ENCODE data around the gene LHFPL2. TPM values are rescaled to one million over a fixed set of nuclear protein-coding genes. Genes with fewer than 3 reads are reported as not detected.
A peak's percentile ranks its signal among the peaks of the same experiment; 100 is the strongest.

LHFPL2 gene
- total RNA-seq, 1 donor from 2014 or later = 14.4 TPM

DNA sequence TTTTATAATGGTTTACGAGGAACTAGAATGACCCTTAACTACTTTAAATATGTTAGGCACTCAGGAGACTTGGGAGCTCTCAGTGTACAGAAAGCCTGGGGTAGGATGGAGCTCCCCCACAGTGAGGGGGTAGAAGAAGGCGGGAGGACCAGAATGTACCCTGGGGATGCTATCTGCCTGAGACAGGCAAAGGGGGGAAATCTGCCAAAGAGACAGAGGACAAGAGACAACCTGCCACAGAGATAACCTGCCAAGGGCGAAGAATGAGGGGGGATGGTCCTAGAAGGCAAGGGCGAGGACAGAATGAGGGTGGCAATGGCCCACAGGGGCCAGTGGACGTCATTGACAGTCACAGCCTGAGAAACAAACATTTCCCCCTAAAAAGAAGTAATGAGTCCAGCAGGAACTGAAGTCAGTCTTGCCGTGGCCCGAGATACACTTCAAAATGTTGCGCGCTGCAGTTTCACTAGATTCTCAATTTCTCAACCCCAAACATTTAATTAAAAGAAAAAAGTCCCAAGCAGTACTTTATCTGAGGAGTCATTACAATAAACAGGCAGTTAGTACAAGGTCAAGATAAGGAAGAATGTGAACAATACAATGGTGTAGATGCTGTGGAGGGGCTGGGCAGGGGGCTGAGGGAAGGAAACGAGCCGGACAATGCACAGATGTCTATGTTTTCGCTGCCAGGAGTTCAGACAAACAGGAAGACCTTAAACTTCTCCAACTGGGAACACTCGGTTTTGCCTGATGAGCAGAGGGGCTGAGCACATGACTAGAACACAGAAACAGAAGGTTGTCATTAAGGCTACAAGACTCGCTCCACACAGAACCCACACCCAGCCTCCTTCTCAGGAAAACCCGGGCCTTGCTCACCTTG is 125.0 kb downstream of the LHFPL2 start:
- TF ChIP-seq, protein P1, sequence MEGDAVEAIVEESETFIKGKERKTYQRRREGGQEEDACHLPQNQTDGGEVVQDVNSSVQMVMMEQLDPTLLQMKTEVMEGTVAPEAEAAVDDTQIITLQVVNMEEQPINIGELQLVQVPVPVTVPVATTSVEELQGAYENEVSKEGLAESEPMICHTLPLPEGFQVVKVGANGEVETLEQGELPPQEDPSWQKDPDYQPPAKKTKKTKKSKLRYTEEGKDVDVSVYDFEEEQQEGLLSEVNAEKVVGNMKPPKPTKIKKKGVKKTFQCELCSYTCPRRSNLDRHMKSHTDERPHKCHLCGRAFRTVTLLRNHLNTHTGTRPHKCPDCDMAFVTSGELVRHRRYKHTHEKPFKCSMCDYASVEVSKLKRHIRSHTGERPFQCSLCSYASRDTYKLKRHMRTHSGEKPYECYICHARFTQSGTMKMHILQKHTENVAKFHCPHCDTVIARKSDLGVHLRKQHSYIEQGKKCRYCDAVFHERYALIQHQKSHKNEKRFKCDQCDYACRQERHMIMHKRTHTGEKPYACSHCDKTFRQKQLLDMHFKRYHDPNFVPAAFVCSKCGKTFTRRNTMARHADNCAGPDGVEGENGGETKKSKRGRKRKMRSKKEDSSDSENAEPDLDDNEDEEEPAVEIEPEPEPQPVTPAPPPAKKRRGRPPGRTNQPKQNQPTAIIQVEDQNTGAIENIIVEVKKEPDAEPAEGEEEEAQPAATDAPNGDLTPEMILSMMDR (conservative IDR thresholded peaks at IDR 0.05; ENCODE audit: low read depth, low read length) = no peak
- H3K4me3 ChIP-seq (ENCODE audit: low read depth, low read length) = no peak overlapping the region
- DNase-seq (ENCODE audit: low read depth) = no peak

DNA sequence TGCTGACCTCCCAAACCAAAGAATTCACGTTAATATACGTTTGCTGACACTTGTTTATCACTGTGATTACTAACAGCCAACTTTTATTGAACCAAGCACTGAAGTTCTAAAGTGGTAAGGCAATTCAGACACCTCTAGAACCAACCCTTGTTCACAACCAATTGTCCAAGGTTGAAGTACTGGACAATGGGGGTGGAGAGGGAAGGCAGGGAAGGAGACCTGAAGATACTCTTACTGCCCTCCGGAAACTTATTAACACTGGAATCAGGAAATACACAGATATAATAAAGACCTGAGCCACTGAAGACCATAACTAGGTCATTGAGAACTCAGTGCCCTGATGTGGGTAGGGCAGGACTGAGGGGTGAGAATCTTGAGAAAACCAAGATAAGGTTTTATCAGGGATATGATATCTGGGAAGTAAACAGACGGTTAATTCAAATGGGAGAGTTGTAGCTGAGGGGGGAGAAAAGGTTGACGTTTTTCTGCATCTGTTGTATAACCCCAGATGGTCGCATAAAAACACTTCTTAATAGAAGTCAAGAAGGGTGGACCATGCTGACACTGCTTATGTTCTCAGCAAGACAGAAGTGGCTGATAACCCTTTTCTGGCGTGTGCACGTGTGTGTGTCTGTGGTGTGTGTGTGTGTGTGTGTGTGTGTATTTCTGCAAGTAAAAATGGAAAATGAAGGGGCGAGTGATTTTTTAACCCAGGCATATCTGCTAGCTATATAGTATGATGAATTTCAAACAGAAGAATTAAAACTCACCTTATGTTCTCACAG is 125.9 kb downstream of the LHFPL2 start:
- no peak overlapping the region for H3K4me3 ChIP-seq (ENCODE audit: low read depth, low read length)
- TF ChIP-seq, protein P1 (conservative IDR thresholded peaks at IDR 0.05; ENCODE audit: low read depth, low read length) = no peak
- no peak for DNase-seq (ENCODE audit: low read depth)

DNA sequence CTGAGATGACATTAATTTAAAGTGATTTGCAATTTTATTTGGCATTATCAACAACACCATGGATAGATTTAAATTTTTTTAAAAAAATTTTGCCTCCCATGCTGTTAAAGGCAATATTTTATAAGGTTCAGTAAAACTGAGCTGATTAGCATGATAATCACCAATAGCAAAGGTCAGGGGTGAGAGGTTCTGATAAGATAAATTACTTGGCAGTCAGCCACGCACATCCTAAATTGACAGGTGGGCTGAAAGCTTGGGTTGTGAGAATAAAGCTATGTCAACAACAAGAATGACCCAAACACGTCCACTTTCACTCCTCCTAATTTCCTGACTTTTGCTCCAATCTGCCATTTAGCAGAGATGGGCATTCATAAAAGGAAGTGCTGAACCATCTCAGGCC is 127.1 kb downstream of the LHFPL2 start:
- no peak overlapping the region for H3K4me3 ChIP-seq (ENCODE audit: low read depth, low read length)
- no peak for DNase-seq (ENCODE audit: low read depth)
- TF ChIP-seq, protein P1 (conservative IDR thresholded peaks at IDR 0.05; ENCODE audit: low read depth, low read length) = no peak

DNA sequence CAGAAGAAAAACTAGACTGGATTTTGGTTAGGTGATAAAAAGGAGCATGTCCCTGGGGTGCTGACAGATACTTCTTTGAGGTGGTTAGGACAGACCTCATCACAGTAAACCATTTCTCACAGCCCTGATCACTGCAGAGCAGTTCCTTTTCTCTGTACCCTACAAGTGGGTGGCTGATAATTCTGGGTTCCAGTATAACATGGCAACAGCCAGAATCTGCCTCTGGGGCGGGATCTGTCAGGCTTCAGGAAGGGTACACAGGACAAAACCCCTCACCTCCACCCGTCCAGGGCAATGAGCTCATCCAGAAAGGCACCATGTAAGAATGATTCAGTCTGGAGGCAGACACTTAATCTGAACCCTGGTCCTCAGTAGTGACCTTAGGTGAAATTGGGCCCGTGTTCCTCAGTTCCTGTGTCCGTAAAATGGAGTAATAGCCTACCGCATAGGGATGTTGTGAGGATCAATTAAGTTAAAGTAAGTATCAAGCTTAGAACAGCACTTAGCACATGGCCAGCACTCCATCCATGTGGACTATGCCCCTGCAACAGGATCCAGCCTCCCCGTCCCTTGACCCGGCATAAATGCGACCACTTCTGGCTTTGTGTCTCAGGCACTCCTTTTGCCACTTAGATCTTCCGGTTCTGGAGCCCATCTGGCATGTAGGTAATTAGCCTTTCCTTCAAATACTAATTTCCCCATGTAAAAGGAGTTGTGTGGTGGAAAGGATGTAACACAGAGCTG is 129.2 kb downstream of the LHFPL2 start:
- no peak overlapping the region for H3K4me3 ChIP-seq (ENCODE audit: low read depth, low read length)
- TF ChIP-seq, protein P1 (conservative IDR thresholded peaks at IDR 0.05; ENCODE audit: low read depth, low read length) = no peak
- no peak for DNase-seq (ENCODE audit: low read depth)

DNA sequence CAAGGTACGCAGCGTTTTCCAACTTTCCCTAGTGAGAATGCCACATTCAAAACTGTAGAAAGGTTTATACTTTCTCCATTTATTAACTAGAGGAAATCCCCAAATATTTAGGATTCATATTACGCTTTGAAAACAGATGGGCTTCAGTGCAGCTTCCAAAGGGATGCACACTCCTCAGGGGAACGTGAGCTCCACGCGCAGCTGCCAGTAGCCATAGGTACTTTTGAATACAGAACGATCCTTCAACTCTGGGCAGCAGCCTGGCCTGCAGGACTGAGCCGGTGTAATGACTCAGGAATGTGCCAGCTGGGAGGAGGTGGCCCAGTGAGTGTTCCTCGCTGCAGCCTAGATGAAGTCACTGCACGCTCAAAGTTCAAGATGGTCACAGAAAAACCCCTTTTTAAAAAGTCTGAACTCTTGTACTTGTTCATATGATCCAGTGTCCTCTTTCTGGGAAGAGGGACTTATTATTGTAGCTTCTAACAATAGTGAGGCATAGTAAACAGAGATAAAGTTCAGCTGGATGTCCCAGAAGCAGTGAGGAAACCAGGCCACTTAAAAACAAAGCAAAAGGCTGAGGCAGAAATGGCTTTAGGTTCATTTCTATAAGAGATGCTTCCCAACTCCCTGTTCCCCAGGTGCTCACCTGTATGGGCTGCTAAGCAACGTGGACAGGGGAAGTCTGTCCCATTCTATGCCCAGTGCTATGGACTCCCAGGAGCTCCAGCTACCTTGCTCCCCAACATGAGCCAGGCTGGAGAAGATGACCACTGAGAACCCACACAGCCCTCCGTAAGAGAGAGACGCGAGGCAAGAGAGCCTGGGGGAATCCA is 130.0 kb downstream of the LHFPL2 start:
- no peak for DNase-seq (ENCODE audit: low read depth)
- TF ChIP-seq, protein P1 (conservative IDR thresholded peaks at IDR 0.05; ENCODE audit: low read depth, low read length) = no peak
- H3K4me3 ChIP-seq (ENCODE audit: low read depth, low read length) = no peak overlapping the region

DNA sequence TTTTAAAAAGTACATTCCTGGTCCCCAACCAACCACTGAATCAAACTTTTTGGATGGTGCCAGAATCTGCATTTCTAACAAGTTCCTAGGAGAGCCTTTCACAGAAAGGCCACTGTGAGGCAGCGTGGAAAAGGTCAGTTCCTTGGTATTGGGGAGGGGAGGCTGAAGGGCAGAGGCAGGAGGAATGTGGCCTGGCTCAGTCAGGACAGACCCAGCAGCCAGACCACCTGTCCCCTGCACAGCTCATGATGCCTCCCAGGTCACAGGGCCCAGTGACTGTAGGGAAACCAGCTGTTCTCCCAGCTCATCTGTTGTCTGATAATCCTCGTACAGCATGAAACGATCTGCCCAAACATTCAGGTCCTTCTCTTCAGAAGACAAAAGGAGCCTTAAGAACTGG is 132.9 kb downstream of the LHFPL2 start:
- H3K4me3 ChIP-seq (ENCODE audit: low read depth, low read length) = no peak overlapping the region
- TF ChIP-seq, protein P1 (conservative IDR thresholded peaks at IDR 0.05; ENCODE audit: low read depth, low read length) = peak; percentile 7
- no peak for DNase-seq (ENCODE audit: low read depth)

All from epithelial cell of proximal tubule (primary cell).